ENCODE data around the gene ZNF350. TPM values are rescaled to one million over a fixed set of nuclear protein-coding genes. Genes with fewer than 3 reads are reported as not detected.

Gene ZNF350
- total RNA-seq, 2 donors from 2014 or later = 5.7 to 6.5 TPM

GRCh38 chr19:52022193-52022592 lies 35.6 kb upstream of the ZNF350 start:
- peaks cover 77% of the 10 kb centered on the region for H3K36me3 ChIP-seq
- H3K9me3 ChIP-seq = peaks cover 0 to 42% of the 10 kb centered on the region in 2 donors
- no peak overlapping the region for H3K4me3 ChIP-seq
- H3K27ac ChIP-seq = no peak overlapping the region
- no peak for DNase-seq (ENCODE audit: low spot score)
- TF ChIP-seq CTCF (IDR thresholded peaks at IDR 0.05) = no peak
- peaks cover 0 to 10% of the 10 kb centered on the region in 2 donors for H3K4me1 ChIP-seq
- no peaks in the 10 kb centered on the region for H3K27me3 ChIP-seq

- H3K36me3 ChIP-seq = peaks cover 89% of the 10 kb centered on the region
- H3K27ac ChIP-seq = no peak overlapping the region
- DNase-seq (ENCODE audit: low spot score) = no peak
- no peaks in the 10 kb centered on the region for H3K4me1 ChIP-seq
- peaks cover 0 to 58% of the 10 kb centered on the region in 2 donors for H3K9me3 ChIP-seq
- TF ChIP-seq CTCF (IDR thresholded peaks at IDR 0.05) = no peak
- H3K27me3 ChIP-seq = no peaks in the 10 kb centered on the region
- H3K4me3 ChIP-seq = no peak overlapping the region
Observed at GRCh38 chr19:52020506-52020905, 33.9 kb upstream of the ZNF350 start.

GRCh38 chr19:52010674-52011073 lies 24.0 kb upstream of the ZNF350 start:
- H3K27ac ChIP-seq = no peak overlapping the region
- peaks cover 18% of the 10 kb centered on the region for H3K36me3 ChIP-seq
- H3K4me1 ChIP-seq = peaks cover 0 to 10% of the 10 kb centered on the region in 2 donors
- no peak for DNase-seq (ENCODE audit: low spot score)
- H3K9me3 ChIP-seq = peaks cover 0 to 9% of the 10 kb centered on the region in 2 donors
- no peak for TF ChIP-seq CTCF (IDR thresholded peaks at IDR 0.05)
- H3K4me3 ChIP-seq = no peak overlapping the region
- no peaks in the 10 kb centered on the region for H3K27me3 ChIP-seq

- H3K27me3 ChIP-seq = no peaks in the 10 kb centered on the region
- peak within 1 kb of the TSS; percentile 90 to 91 for H3K27ac ChIP-seq
- H3K9me3 ChIP-seq = no peaks in the 10 kb centered on the region
- peak within 1 kb of the TSS; percentile 77 to 89 for H3K4me3 ChIP-seq
- TF ChIP-seq CTCF (IDR thresholded peaks at IDR 0.05) = no peak
- peak; percentile 91 for DNase-seq (ENCODE audit: low spot score)
- H3K4me1 ChIP-seq = peaks cover 0 to 10% of the 10 kb centered on the region in 2 donors
- peaks cover 16% of the 10 kb centered on the region for H3K36me3 ChIP-seq
Observed at GRCh38 chr19:52007806-52008557, 21.3 kb upstream of the ZNF350 start, which contains the start of gene ZNF615. TSS of gene ZNF615 (minus strand) at chr19:52008211. CDS start at chr19:52003711, 4,500 bp downstream.

- DNase-seq (ENCODE audit: low spot score) = no peak
- Histone ChIP-seq H3K27ac (peak overlapping the region; percentile 90 to 91), H3K4me1 (peaks cover 0 to 10% of the 10 kb centered on the region in 2 donors), H3K36me3 (peaks cover 16% of the 10 kb centered on the region), H3K27me3 (no peaks in the 10 kb centered on the region), H3K4me3 (peak overlapping the region; percentile 77 to 89), H3K9me3 (no peaks in the 10 kb centered on the region)
- TF ChIP-seq CTCF (IDR thresholded peaks at IDR 0.05) = no peak
Observed at GRCh38 chr19:52007451-52007805, 20.8 kb upstream of the ZNF350 start.

Data from right atrium auricular region (tissue), 2 donors.